Neuronal stem cell (in vitro differentiated cells): ENCODE measurements around the gene MRPL40.

Source experiments
- DNase-seq: peaks from one replicate; pipeline ENCODE4 v3.0.0-alpha.2; 2013; ENCODE audit warnings: low spot score
- H2AFZ ChIP-seq: one replicate; pipeline ENCODE4 v1.6.1; 2013; ENCODE audit warnings: mild to moderate bottlenecking, low read length, inconsistent platforms
- H2AK5ac ChIP-seq: 2 replicates; pipeline ENCODE4 v1.6.1; 2013; ENCODE audit warnings: low read depth, mild to moderate bottlenecking, inconsistent platforms, low read length, moderate library complexity, mixed read lengths
- H2BK120ac ChIP-seq: 2 replicates; pipeline ENCODE4 v1.6.1; 2013; ENCODE audit warnings: low read depth, mild to moderate bottlenecking, inconsistent platforms, low read length, moderate library complexity, mixed read lengths
- H2BK12ac ChIP-seq: one replicate; pipeline ENCODE4 v1.6.1; 2013; ENCODE audit warnings: low read length, inconsistent platforms
- H2BK15ac ChIP-seq: 2 replicates; pipeline ENCODE4 v1.6.1; 2013; ENCODE audit warnings: mild to moderate bottlenecking, low read length, inconsistent platforms, mixed read lengths
- H2BK5ac ChIP-seq: one replicate; pipeline ENCODE4 v1.6.1; 2013; ENCODE audit warnings: inconsistent platforms, mild to moderate bottlenecking, low read length, moderate library complexity
- H3K14ac ChIP-seq: one replicate; pipeline ENCODE4 v1.6.1; 2013; ENCODE audit warnings: low read length, inconsistent platforms
- H3K18ac ChIP-seq: 2 replicates; pipeline ENCODE4 v1.6.1; 2013; ENCODE audit warnings: low read length, inconsistent platforms
- H3K23ac ChIP-seq: 2 replicates; pipeline ENCODE4 v1.6.1; 2013; ENCODE audit warnings: low read depth, mild to moderate bottlenecking, mixed read lengths, low read length, inconsistent platforms; ENCODE audit not compliant: poor library complexity
- H3K27ac ChIP-seq: replicated peaks from 3 replicates; pipeline ENCODE4 v1.5.1; 2013; ENCODE audit warnings: low read length, inconsistent platforms
- H3K27me3 ChIP-seq, 3 experiments: 2 replicates each; pipeline ENCODE4 v1.6.1; 2013; ENCODE audit warnings: low read length in 3 of 3, mild to moderate bottlenecking in 2 of 3, inconsistent platforms in 1 of 3, low read depth in 1 of 3, mixed read lengths in 1 of 3, moderate library complexity in 1 of 3; ENCODE audit not compliant: control insufficient read depth in 3 of 3, insufficient read depth in 3 of 3
- H3K36me3 ChIP-seq, 2 donors: replicated peaks in 1 of 2; 2 replicates each; pipeline ENCODE4 v1.6.1; 2013; ENCODE audit warnings: low read length in 2 of 2; ENCODE audit not compliant: control insufficient read depth in 2 of 2, insufficient read depth in 2 of 2
- H3K4ac ChIP-seq: 2 replicates; pipeline ENCODE4 v1.6.1; 2013; ENCODE audit warnings: inconsistent platforms, mild to moderate bottlenecking, low read length, moderate library complexity
- H3K4me1 ChIP-seq, 2 donors: 1 replicate in 1 of 2; 2 replicates in 1 of 2; pipeline ENCODE4 v1.6.1; 2013; ENCODE audit warnings: low read length in 2 of 2, low read depth in 1 of 2; ENCODE audit not compliant: control insufficient read depth in 2 of 2, insufficient read depth in 1 of 2
- H3K4me2 ChIP-seq: one replicate; pipeline ENCODE4 v1.6.1; 2013; ENCODE audit warnings: mild to moderate bottlenecking, low read length, inconsistent platforms; ENCODE audit not compliant: insufficient read depth, poor library complexity, severe bottlenecking
- H3K4me3 ChIP-seq, 2 donors: 2 replicates each; pipeline ENCODE4 v1.5.1; 2013; ENCODE audit warnings: low read length in 2 of 2, mild to moderate bottlenecking in 2 of 2, inconsistent platforms in 1 of 2, moderate library complexity in 1 of 2
- H3K79me1 ChIP-seq: one replicate; pipeline ENCODE4 v1.6.1; 2013; ENCODE audit warnings: low read depth, mild to moderate bottlenecking, inconsistent platforms, low read length, moderate library complexity
- H3K9ac ChIP-seq: one replicate; pipeline ENCODE4 v1.6.1; 2013; ENCODE audit warnings: mild to moderate bottlenecking, low read depth, low read length, inconsistent platforms; ENCODE audit not compliant: poor library complexity
- H3K9me3 ChIP-seq, 2 donors: replicated peaks in 1 of 2; 2 replicates each; pipeline versions ENCODE3 to v1.6.1; 2013; ENCODE audit warnings: low read length in 2 of 2, mild to moderate bottlenecking in 2 of 2, inconsistent platforms in 1 of 2, low read depth in 1 of 2, mixed read lengths in 1 of 2, moderate library complexity in 1 of 2; ENCODE audit not compliant: control insufficient read depth in 2 of 2, insufficient read depth in 1 of 2
- H4K8ac ChIP-seq: one replicate; pipeline ENCODE4 v1.6.1; 2013; ENCODE audit warnings: low read depth, mild to moderate bottlenecking, inconsistent platforms, low read length, moderate library complexity
- H4K91ac ChIP-seq: one replicate; pipeline ENCODE4 v1.6.1; 2013; ENCODE audit warnings: low read length, low read depth, mild to moderate bottlenecking, inconsistent platforms; ENCODE audit not compliant: poor library complexity
- WGBS, 2 donors: extraction: QIAGEN DNeasy Blood & Tissue Kit; methylation state at CpG; one replicate each; pipeline ENCODE4 v1.1.7; 2013; ENCODE audit warnings: missing lambda C conversion rate in 2 of 2, mixed read lengths in 1 of 2; ENCODE audit not compliant: insufficient read length in 2 of 2, insufficient replicate concordance in 1 of 2; ENCODE audit errors: extremely low coverage in 2 of 2; 5-methylcytosine and 5-hydroxymethylcytosine counted together

The MRPL40 gene

GRCh38 chr22:19446603-19447329, 14.4 kb downstream of the MRPL40 start:
- Histone ChIP-seq H3K9ac (peak overlapping the region; percentile 98), H3K27ac (peak overlapping the region; percentile 89), H3K14ac (no peak overlapping the region), H3K36me3 (peaks cover 24 to 78% of the 10 kb centered on the region in 2 donors), H2BK12ac (no peak overlapping the region), H3K4ac (no peak overlapping the region), H2BK120ac (no peak overlapping the region), H3K18ac (no peak overlapping the region), H3K9me3 (no peaks in the 10 kb centered on the region), H2AK5ac (no peak overlapping the region), H4K8ac (no peak overlapping the region), H3K23ac (peak overlapping the region; percentile 98), H2BK15ac (no peak overlapping the region), H3K79me1 (peaks cover 14% of the 10 kb centered on the region), H4K91ac (no peak overlapping the region), H2BK5ac (no peak overlapping the region), H3K4me1 (peaks cover 7 to 9% of the 10 kb centered on the region in 2 donors), H3K27me3 (no peaks in the 10 kb centered on the region), H3K4me3 (peak overlapping the region; percentile 64 to 98), H2AFZ (peak overlapping the region; percentile 90), H3K4me2 (peak overlapping the region; percentile 76)
- DNase-seq: peak; percentile 48
- no CpG with 5 or more reads among the region's 22 CpGs for WGBS, 2 donors

GRCh38 chr22:19447330-19448075, 15.2 kb downstream of the MRPL40 start, which contains the start of gene C22orf39:
Gene C22orf39, minus strand, starts transcription at chr22:19447711. Its CDS starts 23 bp downstream, at chr22:19447688.
- Histone ChIP-seq H3K18ac (peak within 1 kb of the TSS; percentile 97), H3K9ac (peak within 1 kb of the TSS; percentile 98), H2BK15ac (no peak within 1 kb of the TSS), H3K4me3 (peak within 1 kb of the TSS; percentile 64 to 98), H3K36me3 (peaks cover 23 to 79% of the 10 kb centered on the region in 2 donors), H4K8ac (peak within 1 kb of the TSS; percentile 89), H3K4me2 (peak within 1 kb of the TSS; percentile 85), H4K91ac (no peak within 1 kb of the TSS), H3K27ac (peak within 1 kb of the TSS; percentile 89), H3K9me3 (no peaks in the 10 kb centered on the region), H2BK120ac (no peak within 1 kb of the TSS), H3K14ac (peak within 1 kb of the TSS; percentile 73), H3K4me1 (peaks cover 7 to 9% of the 10 kb centered on the region in 2 donors), H2BK5ac (peak within 1 kb of the TSS; percentile 93), H3K27me3 (no peaks in the 10 kb centered on the region), H3K23ac (peak within 1 kb of the TSS; percentile 98), H2AFZ (peak within 1 kb of the TSS; percentile 90), H2AK5ac (peak within 1 kb of the TSS; percentile 15), H3K4ac (peak within 1 kb of the TSS; percentile 26), H3K79me1 (peaks cover 11% of the 10 kb centered on the region), H2BK12ac (peak within 1 kb of the TSS; percentile 64)
- peak; percentile 93 for DNase-seq
- no CpG with 5 or more reads among the region's 92 CpGs for WGBS, 2 donors

- peaks cover 22 to 80% of the 10 kb centered on the region in 2 donors for H3K36me3 ChIP-seq
These were observed 15.8 kb downstream of the MRPL40 start for GRCh38 chr22:19448076-19448607.

More at GRCh38 chr22:19448076-19448607, 15.8 kb downstream of the MRPL40 start:
- no peak overlapping the region for H2BK120ac ChIP-seq
- DNase-seq: no peak
- H3K9ac ChIP-seq: peak overlapping the region; percentile 91
- no CpG with 5 or more reads among the region's 14 CpGs for WGBS, 2 donors
- peaks cover 7 to 9% of the 10 kb centered on the region in 2 donors for H3K4me1 ChIP-seq
- no peaks in the 10 kb centered on the region for H3K27me3 ChIP-seq
- H3K79me1 ChIP-seq: peaks cover 11% of the 10 kb centered on the region
- peak overlapping the region; percentile 64 to 81 for H3K4me3 ChIP-seq
- no peak overlapping the region for H2BK5ac ChIP-seq
- peak overlapping the region; percentile 73 for H3K14ac ChIP-seq
- peak overlapping the region; percentile 86 for H2AFZ ChIP-seq
- peak overlapping the region; percentile 98 for H3K23ac ChIP-seq
- H3K4me2 ChIP-seq: peak overlapping the region; percentile 85
- H4K91ac ChIP-seq: no peak overlapping the region
- H2BK12ac ChIP-seq: no peak overlapping the region
- H3K18ac ChIP-seq: peak overlapping the region; percentile 95
- H3K9me3 ChIP-seq: no peaks in the 10 kb centered on the region
- peak overlapping the region; percentile 51 for H3K27ac ChIP-seq
- peak overlapping the region; percentile 15 for H2AK5ac ChIP-seq
- peak overlapping the region; percentile 26 for H3K4ac ChIP-seq
- H2BK15ac ChIP-seq: no peak overlapping the region
- H4K8ac ChIP-seq: peak overlapping the region; percentile 89
